Keratinocyte (primary cell): ENCODE results near the gene CCDC86. TPM values are rescaled to one million over a fixed set of nuclear protein-coding genes. Genes with fewer than 3 reads are reported as not detected.

ENCODE experiments used
- DNase-seq: peaks from one replicate; pipeline ENCODE4 v3.0.0-alpha.2; 2011; ENCODE audit warnings: low read depth, missing footprints, low spot score
- FAIRE-seq: peaks from 2 replicates; lab custom pipeline; 2011; peaks lifted over from hg19 to GRCh38; lab: Jason Lieb, UNC
- H2AFZ ChIP-seq: 2 replicates; pipeline ENCODE4 v1.6.0; 2012; ENCODE audit warnings: low read length, control low read depth, inconsistent platforms; ENCODE audit not compliant: control insufficient read depth
- H3K27ac ChIP-seq: 2 replicates; pipeline ENCODE4 v1.5.1; 2011; ENCODE audit warnings: low read length; ENCODE audit not compliant: control insufficient read depth, insufficient read depth
- H3K27me3 ChIP-seq: 3 replicates; pipeline ENCODE4 v1.6.0; 2011; ENCODE audit warnings: low read length; ENCODE audit not compliant: control insufficient read depth, insufficient read depth; ENCODE audit errors: extremely low read depth
- H3K36me3 ChIP-seq, 2 experiments: 2 replicates in 1 of 2; 3 replicates in 1 of 2; pipeline ENCODE4 v1.5.1; 2011; ENCODE audit warnings: low read length in 2 of 2, mild to moderate bottlenecking in 1 of 2; ENCODE audit not compliant: control insufficient read depth in 2 of 2, insufficient read depth in 2 of 2; ENCODE audit errors: extremely low read depth in 1 of 2
- H3K4me1 ChIP-seq: 3 replicates; pipeline ENCODE4 v1.5.1; 2011; ENCODE audit warnings: low read length; ENCODE audit not compliant: control insufficient read depth, insufficient read depth; ENCODE audit errors: extremely low read depth
- H3K4me2 ChIP-seq: 3 replicates; pipeline ENCODE4 v1.6.0; 2011; ENCODE audit warnings: low read depth, low read length; ENCODE audit not compliant: control insufficient read depth, insufficient read depth; ENCODE audit errors: extremely low read depth
- H3K4me3 ChIP-seq, 3 experiments: fragments of 200-600 bp in 1 of 3; sonication (generic) in 1 of 3; 2 replicates in 2 of 3; 3 replicates in 1 of 3; pipeline ENCODE4 v1.5.1; 2011 to 2016; ENCODE audit warnings: low read length in 3 of 3, mild to moderate bottlenecking in 3 of 3, control low read depth in 2 of 3, inconsistent platforms in 1 of 3, low read depth in 1 of 3, mixed read lengths in 1 of 3, mixed run types in 1 of 3, moderate library complexity in 1 of 3; ENCODE audit not compliant: control insufficient read depth in 2 of 3, insufficient read depth in 2 of 3; ENCODE audit errors: extremely low read depth in 1 of 3
- H3K79me2 ChIP-seq: 2 replicates; pipeline ENCODE4 v1.6.0; 2012; ENCODE audit warnings: low read length; ENCODE audit not compliant: control insufficient read depth, insufficient read depth
- H3K9ac ChIP-seq: 3 replicates; pipeline ENCODE4 v1.6.0; 2011; ENCODE audit warnings: low read length; ENCODE audit not compliant: control insufficient read depth, insufficient read depth; ENCODE audit errors: extremely low read depth
- H3K9me1 ChIP-seq: 3 replicates; pipeline ENCODE4 v1.6.0; 2011; ENCODE audit warnings: low read length; ENCODE audit not compliant: control insufficient read depth, insufficient read depth; ENCODE audit errors: extremely low read depth
- H3K9me3 ChIP-seq: 2 replicates; pipeline ENCODE4 v1.5.1; 2012; ENCODE audit warnings: low read depth, low read length; ENCODE audit not compliant: control insufficient read depth
- H4K20me1 ChIP-seq: 3 replicates; pipeline ENCODE4 v1.6.0; 2011; ENCODE audit warnings: low read length; ENCODE audit not compliant: control insufficient read depth, insufficient read depth; ENCODE audit errors: extremely low read depth
- EZH2 ChIP-seq: IDR thresholded peaks from one replicate; pipeline ENCODE4 v1.6.1; 2012; ENCODE audit warnings: inconsistent platforms, mild to moderate bottlenecking, low read length, moderate library complexity
- dilution Hi-C: fragments of 300-500 bp; cut with MboI; formaldehyde crosslinking; loops from one replicate; pipeline ENCODE4 v1.7.0; 2020; ENCODE audit warnings: low sequenced_read_pairs; ENCODE audit not compliant: extremely low pct_ligation_motif_present
- polyA plus RNA-seq, 5 experiments: library from polyadenylated mRNA; depleted of rRNA in 3 of 5; stranded (reverse) in 3 of 5; stranded (forward) in 1 of 5; unstranded in 1 of 5; fragments of >200 nt; gene quantifications; 1 replicate in 1 of 5; 2 replicates in 3 of 5; 3 replicates in 1 of 5; pipeline versions ENCODE4 v1.2.1 to v1.2.3, GENCODE V29; 2011 to 2012; ENCODE audit warnings: missing spikeins in 2 of 5, low read depth in 1 of 5, low replicate concordance in 1 of 5
- TF ChIP-seq, protein P1 (sequence below), 3 experiments: IDR thresholded peaks in 1 of 3; conservative IDR thresholded peaks in 1 of 3; optimal IDR thresholded peaks in 1 of 3; 2 replicates in 2 of 3; 3 replicates in 1 of 3; pipeline versions ENCODE3 to v1.5.1; 2011; ENCODE audit warnings: low read length in 3 of 3, mild to moderate bottlenecking in 3 of 3, moderate library complexity in 2 of 3, control low read depth in 1 of 3, inconsistent platforms in 1 of 3; ENCODE audit not compliant: insufficient read depth in 2 of 3; ENCODE audit errors: extremely low read depth in 1 of 3

Gene CCDC86
- polyA plus RNA-seq, 1 donor (not counting 4 experiments of a cell fraction or from before 2014, with no cell fraction given): 29.3 TPM

DNA sequence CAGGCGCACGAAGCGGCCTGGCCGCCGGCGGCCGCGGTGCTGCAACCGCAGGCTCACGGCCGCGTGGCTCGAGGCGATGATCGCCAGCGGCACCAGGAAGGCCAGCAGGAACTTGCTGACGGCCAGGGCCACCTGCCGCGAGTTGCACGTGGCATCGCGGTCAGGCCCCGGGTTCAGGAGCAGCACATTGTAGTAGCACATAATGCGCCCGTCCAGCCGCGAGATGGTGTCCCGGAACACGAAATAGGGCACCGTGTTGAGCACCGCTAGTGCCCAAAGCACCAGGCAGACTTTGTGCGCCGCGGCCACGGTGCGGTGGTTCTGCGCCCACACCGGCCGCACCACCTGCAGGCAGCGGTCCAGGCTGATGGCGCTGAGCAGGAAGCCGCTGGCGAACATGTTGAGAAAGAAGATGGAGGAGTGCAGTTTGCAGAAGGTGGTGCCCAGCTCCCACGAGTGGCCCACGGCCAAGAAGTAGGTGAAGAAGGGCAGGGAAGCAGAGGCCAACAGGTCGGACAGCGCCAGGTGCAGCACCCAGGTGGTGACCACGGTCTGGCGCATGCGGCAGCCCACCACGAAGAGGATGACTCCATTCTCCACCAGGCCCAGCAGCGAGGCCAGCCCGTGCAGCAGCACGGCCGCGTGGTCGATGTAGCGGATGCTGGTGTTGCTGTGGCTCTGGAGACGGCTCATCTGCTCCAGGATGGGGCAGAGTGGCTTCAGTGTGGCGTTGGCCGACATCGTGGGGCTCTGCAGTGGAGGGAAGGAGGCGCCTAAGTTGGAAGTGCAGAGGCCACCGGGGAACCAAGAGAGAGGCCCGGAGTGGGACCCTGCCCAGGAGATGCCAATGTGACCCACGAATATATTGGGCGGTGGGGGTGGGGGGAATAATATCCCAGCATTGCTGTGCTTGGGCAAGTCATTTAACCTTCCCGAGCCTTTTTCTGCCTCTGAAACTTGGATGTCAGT, 11.4 kb downstream of the CCDC86 start:
- dilution Hi-C loops: no loop called here
- Histone ChIP-seq H3K9me1 (no peaks in the 10 kb centered on the region), H3K79me2 (no peaks in the 10 kb centered on the region), H3K27ac (no peak overlapping the region), H3K4me1 (no peaks in the 10 kb centered on the region), H3K36me3 (peaks cover 17 to 22% of the 10 kb centered on the region in 2 experiments), H3K9me3 (no peaks in the 10 kb centered on the region), H4K20me1 (no peaks in the 10 kb centered on the region), H3K4me3 (no peak overlapping the region), H2AFZ (no peak overlapping the region), H3K4me2 (no peak overlapping the region), H3K9ac (no peak overlapping the region), H3K27me3 (no peaks in the 10 kb centered on the region)
- FAIRE-seq (no peak), DNase-seq (no peak)
- TF ChIP-seq, protein P1, sequence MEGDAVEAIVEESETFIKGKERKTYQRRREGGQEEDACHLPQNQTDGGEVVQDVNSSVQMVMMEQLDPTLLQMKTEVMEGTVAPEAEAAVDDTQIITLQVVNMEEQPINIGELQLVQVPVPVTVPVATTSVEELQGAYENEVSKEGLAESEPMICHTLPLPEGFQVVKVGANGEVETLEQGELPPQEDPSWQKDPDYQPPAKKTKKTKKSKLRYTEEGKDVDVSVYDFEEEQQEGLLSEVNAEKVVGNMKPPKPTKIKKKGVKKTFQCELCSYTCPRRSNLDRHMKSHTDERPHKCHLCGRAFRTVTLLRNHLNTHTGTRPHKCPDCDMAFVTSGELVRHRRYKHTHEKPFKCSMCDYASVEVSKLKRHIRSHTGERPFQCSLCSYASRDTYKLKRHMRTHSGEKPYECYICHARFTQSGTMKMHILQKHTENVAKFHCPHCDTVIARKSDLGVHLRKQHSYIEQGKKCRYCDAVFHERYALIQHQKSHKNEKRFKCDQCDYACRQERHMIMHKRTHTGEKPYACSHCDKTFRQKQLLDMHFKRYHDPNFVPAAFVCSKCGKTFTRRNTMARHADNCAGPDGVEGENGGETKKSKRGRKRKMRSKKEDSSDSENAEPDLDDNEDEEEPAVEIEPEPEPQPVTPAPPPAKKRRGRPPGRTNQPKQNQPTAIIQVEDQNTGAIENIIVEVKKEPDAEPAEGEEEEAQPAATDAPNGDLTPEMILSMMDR (optimal IDR thresholded peaks at IDR 0.05 in 1 of 3, IDR thresholded peaks at IDR 0.05 in 1 of 3, conservative IDR thresholded peaks at IDR 0.05 in 1 of 3; ENCODE audit: extremely low read depth in 1 of 3, insufficient read depth in 2 of 3, low read length in 3 of 3): no peak
- no peak for TF ChIP-seq EZH2

DNA sequence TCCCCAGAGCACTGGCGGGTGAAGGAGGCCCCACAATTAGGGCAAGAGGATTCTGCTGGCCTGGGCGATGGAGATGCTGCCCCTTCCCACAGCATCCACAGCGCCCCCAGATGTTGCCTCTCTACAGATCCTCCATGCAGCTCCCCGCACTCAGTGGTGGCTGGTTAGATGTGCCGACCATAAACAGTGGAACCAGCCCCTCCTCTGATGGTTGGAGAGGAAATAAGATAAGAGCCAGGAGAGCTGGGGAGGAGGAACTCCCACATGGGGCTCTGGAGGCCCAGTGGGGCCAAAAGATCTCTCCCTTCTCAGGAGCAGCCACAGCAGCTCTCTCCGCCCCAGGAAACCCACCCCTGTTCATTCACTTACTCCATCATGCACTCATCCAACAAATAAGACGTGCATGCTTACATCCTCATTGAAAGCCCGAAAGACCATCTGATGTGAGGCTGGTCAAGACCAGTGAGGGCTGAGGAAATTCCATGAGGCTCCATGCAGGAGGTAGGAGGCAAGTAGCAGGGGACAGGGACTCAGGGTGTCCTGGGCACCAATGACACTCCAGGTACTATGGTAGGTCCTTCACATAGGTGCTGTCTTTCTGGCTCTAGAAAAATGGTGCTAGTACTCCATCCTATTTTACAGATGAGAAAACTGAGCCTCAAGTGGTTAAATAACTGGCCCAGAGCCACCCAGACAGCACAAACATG, 12.4 kb downstream of the CCDC86 start:
- Histone ChIP-seq H4K20me1 (no peaks in the 10 kb centered on the region), H3K79me2 (no peaks in the 10 kb centered on the region), H2AFZ (no peak overlapping the region), H3K27ac (no peak overlapping the region), H3K4me1 (no peaks in the 10 kb centered on the region), H3K9ac (no peak overlapping the region), H3K9me3 (no peaks in the 10 kb centered on the region), H3K4me3 (no peak overlapping the region), H3K27me3 (no peaks in the 10 kb centered on the region), H3K4me2 (no peak overlapping the region), H3K9me1 (no peaks in the 10 kb centered on the region), H3K36me3 (peaks cover 11 to 13% of the 10 kb centered on the region in 2 experiments)
- DNase-seq (no peak), FAIRE-seq (no peak)
- dilution Hi-C loops: no loop called here
- TF ChIP-seq, protein P1 (optimal IDR thresholded peaks at IDR 0.05 in 1 of 3, IDR thresholded peaks at IDR 0.05 in 1 of 3, conservative IDR thresholded peaks at IDR 0.05 in 1 of 3; ENCODE audit: extremely low read depth in 1 of 3, insufficient read depth in 2 of 3, low read length in 3 of 3): no peak
- TF ChIP-seq EZH2: no peak
